Retinal pigment epithelial cell (primary cell): ENCODE measurements around the gene CTIF.

Source experiments
- DNase-seq: peaks from one replicate; pipeline ENCODE4 v3.0.0-alpha.2; 2010; ENCODE audit warnings: low read depth
- H3K4me3 ChIP-seq: 2 replicates; pipeline ENCODE4 v1.5.1; 2011; ENCODE audit warnings: mild to moderate bottlenecking, low read length, control low read depth, moderate library complexity
- TF ChIP-seq, protein P1 (sequence below): conservative IDR thresholded peaks from 2 replicates; pipeline ENCODE4 v1.5.1; 2011; ENCODE audit warnings: low read depth, low read length, control low read depth, inconsistent platforms

Gene CTIF

GRCh38 chr18:48797841-48798255 is 259.0 kb downstream of the CTIF start:
- TF ChIP-seq, protein P1, sequence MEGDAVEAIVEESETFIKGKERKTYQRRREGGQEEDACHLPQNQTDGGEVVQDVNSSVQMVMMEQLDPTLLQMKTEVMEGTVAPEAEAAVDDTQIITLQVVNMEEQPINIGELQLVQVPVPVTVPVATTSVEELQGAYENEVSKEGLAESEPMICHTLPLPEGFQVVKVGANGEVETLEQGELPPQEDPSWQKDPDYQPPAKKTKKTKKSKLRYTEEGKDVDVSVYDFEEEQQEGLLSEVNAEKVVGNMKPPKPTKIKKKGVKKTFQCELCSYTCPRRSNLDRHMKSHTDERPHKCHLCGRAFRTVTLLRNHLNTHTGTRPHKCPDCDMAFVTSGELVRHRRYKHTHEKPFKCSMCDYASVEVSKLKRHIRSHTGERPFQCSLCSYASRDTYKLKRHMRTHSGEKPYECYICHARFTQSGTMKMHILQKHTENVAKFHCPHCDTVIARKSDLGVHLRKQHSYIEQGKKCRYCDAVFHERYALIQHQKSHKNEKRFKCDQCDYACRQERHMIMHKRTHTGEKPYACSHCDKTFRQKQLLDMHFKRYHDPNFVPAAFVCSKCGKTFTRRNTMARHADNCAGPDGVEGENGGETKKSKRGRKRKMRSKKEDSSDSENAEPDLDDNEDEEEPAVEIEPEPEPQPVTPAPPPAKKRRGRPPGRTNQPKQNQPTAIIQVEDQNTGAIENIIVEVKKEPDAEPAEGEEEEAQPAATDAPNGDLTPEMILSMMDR, result no peak
- DNase-seq, result no peak
- no peak overlapping the region for H3K4me3 ChIP-seq

DNA sequence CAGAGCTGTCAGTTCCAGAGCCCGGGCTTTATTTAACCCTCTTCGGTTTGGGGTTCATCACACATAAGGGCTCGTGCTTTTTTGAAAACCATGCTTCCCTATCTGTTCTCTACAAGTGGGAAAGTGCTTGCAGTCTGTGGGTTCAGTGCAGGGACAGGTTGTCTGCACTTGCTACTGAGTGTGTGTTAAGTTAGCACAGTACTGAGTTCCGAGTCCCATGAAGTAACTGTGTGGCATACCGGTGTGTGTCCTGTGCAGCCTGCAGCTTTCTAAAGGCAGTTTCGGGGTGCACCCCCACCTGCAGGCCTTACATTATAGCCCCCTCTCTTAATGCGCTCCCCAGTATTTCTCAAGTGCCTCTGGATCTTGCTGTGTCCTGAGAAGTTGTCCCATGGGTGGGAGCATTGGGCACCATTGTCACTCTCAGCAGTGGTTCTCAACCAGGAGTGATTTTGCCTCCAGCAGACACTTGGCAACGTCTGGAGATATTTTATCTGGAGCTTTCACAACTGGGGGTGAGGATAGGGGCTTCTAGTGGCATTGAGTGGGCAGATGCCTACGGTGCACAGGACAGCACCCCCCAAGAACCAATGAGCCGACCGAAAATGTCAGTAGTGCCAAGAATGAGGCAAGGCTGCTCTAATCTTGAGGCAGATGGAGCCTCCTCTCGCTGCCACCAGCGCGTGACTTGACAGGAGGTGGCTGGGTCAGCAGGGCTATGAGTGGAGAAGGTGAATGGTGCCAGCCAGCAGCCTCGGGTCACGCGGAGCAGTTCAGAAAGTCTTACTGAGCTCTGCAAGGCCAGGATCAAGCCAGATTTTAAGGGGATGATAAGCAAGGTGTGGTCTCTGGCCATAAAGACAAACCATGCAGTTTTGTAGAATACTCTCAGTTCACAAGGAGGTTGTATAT is 259.8 kb downstream of the CTIF start:
- no peak for DNase-seq
- TF ChIP-seq, protein P1, result no peak

DNA sequence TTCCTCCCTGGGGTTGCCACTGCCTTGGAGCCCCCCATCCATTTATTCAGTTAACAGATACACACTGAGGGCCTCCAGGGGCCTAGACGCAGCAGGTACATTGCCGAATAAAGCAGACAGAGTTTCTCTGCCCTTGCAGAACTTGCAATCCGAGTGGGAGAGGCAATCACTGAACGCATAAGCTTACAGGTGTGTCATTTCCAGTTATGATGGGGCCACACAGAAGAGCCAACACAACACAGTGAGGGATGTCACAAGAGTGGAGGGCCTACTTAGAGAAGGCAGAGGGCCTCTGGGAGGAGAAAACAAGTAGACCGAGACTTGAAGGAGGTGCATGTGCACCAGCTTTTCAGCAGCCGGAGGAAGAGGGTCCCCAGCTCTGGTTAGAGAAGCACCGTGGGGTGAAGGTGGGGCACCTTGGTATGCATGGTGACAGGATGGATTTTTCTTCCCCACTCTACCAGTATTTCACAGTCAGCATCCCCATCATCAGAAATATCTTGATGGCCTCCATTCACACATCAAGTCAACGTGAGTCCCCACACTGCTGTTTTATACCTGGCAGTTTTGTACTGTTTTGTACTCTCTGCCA is 261.0 kb downstream of the CTIF start:
- no peak overlapping the region for H3K4me3 ChIP-seq
- TF ChIP-seq, protein P1, result no peak
- DNase-seq, result no peak

More for the DNA sequence above, 259.8 kb downstream of the CTIF start:
- H3K4me3 ChIP-seq, result no peak overlapping the region

- no peak for DNase-seq
- TF ChIP-seq, protein P1, result no peak
- no peak overlapping the region for H3K4me3 ChIP-seq
These were observed 261.6 kb downstream of the CTIF start for GRCh38 chr18:48800466-48800865.

GRCh38 chr18:48800876-48801727 is 262.3 kb downstream of the CTIF start:
- DNase-seq, result no peak
- TF ChIP-seq, protein P1, result no peak

DNA sequence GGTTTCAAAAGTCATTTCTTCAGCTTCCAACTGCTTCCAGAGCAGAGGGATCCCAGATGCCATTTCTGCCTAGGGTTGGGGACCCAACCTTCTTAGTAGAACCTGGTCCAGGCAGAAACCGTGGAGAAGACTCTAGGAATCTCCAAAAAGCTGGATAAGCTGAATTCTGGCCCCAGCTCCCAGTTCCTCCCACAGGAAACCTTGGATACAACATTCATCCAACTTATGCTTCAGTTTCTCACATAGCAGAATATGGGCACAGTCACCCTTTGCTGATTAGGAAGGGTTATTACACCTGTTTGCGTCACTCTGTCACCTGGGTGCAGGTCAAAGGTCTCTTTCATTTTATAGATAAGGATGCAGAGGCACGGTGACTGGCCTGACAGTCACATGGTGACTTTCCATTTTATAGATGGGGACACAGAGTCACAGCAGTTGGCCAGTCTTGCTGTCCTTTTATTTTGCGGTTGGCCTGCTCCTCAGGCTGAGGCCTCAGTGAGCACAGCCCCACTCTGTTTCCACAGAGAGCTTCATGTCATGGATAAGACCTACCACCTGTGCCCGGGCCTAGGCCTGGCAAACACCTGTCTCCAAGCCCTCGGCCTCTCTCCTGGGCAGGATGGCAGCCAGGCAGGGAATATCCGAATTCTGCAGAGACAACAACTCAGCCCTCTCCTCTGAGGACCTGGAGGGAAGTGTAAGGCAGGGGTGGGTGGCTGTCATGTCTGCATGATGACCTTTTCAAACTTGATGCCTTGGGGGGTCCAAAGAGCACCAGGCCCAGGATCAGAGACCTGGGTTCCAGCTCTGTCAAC is 263.1 kb downstream of the CTIF start:
- H3K4me3 ChIP-seq, result no peak overlapping the region
- TF ChIP-seq, protein P1, result no peak
- DNase-seq, result no peak

More at GRCh38 chr18:48800876-48801727, 262.3 kb downstream of the CTIF start:
- no peak overlapping the region for H3K4me3 ChIP-seq
